Kasumi-1 (cell line): ENCODE measurements around the gene SEMA3C.

Experiments
- DNase-seq, 2 experiments: peaks; one replicate each; lab custom pipeline; 2025; lab: John Stamatoyannopoulos, UW

The SEMA3C gene

DNA sequence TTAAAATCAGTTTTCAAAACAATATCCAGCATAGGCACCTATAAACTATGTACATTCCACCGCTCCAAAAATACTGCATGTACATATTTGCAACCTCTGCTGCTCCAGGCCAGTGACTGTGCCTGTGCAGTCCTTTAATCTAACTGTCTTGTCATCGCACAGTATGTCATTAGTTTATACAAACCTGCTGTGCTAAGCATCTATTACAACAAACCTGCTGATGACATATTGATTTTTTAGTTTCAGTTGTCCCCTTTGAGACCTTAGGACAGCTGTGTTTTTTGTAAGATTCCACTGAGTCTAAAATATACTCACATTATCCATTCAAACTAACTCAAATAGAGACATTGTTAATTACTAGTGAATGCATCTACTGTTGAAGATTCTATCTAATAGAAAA lies 33.1 kb downstream of the SEMA3C start:
- no peak for DNase-seq

DNA sequence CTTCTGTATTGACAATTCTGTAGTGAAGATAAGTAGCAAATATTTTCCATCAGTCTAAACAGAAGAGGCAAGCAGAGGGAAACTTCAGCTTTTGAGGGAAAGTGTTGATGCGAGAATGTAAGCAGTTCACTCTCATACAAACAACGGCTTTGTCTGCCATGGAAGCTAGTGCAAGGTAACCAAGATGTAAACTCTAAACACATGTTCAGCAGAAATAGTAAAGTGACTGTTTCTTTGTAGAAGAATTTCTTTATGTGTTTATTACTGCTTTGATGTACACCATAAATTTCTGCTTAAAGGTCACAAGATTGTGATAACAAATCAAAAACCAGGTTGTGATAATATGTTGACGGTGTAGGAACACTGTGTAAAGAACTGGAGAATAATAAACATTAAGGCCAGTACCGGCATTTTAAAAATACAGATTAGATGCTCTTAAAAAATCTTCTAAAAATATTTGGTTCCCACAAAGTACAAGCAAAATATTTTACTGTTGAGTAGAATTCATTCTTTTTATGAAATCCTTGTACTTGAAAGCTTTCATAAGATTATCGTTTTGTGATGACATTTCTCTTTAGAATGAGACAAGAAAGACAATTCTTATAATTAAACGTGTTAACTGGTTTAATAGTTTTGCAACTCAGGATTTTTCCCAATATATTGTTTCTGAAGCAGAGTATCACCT lies 34.2 kb downstream of the SEMA3C start:
- DNase-seq = no peak

DNA sequence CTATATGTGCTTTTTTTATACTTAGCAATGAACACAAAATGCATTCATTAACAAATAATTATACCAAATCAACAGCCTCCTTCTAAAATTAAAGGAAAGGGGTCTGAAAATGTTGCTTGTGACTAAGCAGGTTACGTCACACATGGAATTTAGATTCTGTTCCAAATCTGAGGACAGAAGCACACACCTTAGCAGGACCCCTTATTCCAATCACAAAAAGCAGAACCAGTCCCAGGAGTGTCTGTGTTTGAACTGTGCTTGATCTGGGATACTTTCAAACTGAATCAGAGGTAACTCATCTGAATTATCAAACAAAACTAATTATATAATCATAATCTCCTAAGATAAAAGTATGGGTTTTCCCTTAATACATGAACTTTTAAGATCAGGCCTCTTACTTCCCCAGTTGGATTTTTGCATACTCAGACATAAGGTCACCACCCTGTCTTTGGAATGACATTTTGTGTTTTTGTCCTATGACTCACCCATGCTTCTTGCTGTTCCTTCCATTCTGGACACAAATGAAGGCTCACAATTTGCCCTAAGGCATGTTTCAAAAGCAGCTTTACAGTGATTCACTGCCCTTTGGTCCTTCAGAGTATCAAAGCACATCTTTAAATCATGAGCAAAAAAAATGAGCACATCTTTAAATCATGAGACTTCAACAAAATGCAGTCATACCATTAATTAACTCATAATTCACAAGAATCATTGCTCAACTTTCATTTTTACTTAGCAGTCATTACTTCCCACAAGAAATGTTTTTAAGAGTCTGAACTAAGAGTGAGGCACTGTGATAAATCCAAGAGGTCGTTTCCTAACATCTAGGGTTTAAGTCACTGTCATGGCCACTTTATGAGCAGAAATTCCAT lies 35.5 kb downstream of the SEMA3C start:
- no peak for DNase-seq

DNA sequence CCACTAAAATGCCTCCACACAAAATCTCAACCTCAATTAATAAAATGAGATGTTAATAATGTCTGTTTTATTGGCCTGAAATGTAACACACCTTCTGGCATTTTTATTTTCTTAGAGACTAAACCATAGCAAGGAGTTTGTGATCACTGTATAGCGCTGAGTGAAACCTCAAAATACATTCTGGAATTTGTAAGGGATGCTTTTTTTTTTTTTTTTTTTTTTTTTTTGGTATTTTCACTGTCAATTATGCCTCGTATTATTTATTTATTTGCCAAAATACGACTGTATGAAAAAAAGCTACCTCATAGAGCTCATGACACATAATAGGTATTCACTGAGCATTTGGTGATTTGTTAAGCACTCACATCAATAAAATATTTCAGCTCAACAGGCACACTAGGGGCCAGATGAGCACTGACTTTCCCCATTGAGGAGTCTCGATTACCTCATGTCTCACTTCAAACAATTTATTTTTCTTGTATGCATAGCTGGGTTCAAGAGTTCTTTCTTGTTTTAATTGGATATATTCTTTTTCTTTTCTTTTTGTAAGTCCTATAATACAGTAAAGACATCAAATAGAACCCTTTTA lies 36.5 kb downstream of the SEMA3C start:
- DNase-seq = no peak

DNA sequence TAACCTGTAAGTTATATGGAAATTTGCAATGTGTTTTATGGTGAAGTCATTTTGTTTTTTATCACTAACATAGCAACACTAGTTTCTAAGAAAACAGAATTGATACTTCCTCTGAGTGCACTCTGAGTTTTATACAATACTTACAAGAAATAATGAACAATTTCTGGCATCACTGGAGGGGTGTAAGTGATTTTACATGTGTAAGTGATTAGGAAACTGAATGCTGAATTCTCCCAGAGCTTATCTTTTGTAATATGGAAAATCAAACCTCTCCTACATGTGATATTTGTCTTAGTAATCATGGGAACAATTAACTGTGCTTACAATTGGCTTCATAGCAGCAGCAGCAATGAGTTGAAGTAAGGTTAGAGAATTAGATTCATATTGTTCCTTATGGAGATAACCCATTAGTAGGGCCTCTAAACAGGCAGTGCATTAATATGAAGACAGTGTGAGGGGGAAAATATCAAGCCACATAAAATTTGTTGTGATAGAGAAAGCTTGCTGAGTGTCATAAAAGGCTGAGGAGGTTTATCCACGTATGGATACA lies 37.4 kb downstream of the SEMA3C start:
- DNase-seq = no peak

DNA sequence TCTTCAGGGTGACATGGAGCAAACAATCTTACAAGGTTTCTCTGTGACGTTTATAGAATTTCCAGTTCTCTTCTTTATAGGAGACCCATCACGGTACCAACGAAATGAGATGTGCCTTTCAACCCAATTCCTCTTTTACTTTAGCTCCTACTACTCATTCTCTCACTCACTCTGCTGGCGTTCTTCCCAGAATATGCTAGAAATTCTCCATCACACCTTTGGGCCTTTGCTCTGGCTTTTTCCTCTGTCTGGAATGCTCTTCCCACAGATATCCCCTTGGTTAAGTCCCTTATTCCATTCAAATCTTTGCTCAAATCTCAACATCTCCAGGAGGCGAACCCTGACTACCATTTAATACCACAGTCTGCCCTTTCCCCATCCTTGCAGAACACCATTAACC lies 39.0 kb downstream of the SEMA3C start:
- no peak for DNase-seq

DNA sequence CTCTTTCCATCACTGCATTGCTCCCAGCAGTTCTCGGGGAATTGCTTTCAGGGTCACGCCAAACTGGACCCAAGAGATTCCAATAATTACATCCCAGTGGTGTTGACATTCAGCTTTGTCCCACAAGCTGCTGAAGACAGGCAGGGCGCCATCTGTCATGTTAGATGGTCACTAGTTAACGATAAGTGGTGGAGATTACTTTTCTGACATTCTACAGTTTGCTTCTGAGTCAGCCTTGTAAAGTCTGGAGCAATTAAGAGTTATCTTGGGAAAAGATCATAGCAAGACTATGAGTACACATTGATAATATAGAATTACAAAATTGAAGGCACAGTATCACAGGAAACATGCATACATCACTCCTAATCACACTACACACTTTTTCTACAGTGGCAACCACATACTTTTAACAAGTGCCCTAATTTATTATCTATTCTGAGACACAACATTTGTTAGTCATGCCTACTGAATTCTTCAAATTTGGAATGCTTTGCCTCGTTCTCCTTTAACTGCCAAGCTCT lies 41.9 kb downstream of the SEMA3C start:
- DNase-seq = no peak

DNA sequence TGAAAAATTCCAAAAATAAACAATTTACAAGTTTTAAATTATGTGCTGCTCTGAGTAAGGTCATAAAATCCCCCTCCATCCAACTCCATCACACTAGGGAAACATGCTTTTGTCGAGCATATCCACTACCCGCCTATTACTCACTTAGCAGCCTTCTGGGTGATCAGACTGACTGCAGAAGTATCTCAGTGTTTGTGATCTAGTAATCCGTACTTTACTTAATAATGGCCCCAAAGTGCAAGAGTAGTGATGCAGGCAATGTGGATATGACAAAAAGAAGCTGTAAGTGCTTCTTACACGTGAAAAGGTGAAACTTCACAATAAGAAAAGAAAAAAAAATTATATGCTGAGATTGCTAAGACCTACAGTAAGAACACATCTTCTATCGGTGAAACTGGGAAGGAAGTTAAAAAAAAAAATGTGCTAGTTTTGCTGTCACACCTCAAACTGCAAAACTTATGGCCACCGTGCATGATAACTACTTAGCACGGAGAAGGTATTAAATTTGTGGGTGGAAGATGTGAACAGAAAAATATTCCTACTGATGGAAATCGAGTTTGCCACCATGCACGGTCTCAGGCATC lies 43.2 kb downstream of the SEMA3C start:
- DNase-seq = no peak

DNA sequence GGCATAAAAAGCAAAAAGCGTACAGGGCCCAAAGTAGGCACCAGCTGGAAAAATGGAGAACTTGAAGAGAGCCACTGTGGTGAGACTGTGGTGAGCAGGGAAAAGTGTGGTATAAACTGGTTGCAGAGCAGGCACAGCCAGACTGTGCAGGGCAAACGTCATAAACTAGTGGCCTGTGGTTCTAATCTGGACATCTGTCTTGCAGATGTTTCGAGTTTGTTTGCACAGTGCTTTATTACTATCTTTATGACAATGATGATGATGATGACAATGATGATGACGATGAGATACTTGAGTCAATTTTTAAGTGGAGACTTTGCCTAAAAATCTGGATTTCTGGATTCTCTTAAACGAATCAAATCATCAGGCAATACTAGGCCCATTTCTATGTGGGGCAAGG lies 45.7 kb downstream of the SEMA3C start:
- DNase-seq = no peak

DNA sequence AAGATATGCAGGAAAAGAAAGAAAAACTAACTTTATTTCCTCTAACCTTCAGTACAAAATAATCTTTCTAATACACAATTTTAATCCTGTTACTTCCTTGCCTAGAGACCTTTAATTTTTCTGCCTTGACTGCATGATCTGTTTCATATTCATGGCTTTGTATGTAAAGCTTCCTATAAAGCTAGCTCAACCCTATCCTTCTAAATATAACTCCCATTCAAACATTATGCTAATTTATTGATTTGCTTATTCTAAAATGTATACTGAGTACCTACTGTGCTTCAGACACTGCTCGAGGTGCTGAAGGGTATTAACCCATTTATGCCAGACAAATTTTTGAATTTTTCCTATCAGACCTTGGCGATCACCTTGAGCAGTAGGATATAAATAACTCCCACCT lies 47.6 kb downstream of the SEMA3C start:
- no peak for DNase-seq

DNA sequence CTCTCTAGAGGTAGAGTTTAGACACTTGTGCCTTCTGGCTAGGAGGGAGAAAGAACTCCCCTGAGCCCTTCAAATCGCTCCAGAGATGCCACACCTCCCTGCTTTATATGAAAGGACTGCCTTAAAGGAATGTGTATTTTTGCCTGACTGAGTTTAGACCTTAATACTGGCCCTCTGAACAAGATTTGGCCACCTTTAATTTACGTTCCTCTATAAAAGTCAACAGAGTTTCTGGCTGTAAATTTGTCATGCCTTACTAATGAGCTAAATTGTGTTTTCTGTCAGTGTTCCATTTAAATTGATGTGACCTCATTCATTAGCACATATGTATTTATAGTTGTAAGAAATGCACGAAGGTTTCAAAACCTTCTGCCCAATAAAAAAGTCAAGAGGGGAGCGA lies 48.0 kb downstream of the SEMA3C start:
- no peak for DNase-seq

DNA sequence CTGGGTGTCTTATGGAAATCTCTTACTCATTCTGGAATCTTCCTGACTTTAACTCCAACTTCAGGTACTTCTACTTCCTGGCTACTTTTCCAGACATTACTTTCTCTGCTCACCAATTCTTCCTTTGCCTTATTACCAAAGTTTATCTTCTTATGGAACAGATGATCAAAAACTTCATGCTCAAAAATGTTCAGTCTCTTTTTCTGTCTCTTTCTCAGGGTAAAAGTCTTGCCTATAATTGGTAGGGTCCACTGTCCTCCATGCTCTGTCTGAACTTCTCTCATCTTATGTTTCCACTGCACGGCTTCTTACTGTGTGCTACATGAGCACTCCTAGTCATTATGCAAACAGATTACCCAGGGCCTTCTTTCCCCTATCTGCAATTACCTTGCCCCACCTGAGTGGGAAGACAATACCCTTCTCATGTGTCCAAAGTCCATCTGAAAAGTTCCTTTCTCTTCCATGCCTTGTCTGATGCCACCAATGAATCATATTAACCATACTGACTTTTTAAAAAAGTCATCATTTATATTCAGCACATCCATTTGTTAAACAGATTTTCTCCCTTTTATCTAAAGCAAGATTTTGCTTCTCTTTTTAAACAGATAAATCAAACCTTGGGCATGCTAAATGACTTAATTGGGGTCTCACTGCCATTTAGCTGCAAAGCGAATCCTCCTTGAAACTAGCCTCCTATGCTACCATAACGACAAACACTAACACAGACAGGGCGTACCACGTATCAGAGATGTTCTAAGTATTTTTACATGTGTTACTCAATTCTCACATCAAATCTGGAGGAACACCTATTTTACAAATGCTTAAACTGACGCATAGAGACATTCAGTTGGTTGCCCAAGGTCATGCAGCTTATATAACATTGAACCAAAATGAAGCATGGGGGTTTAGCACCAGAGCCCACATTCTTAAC lies 48.8 kb downstream of the SEMA3C start:
- DNase-seq = no peak

DNA sequence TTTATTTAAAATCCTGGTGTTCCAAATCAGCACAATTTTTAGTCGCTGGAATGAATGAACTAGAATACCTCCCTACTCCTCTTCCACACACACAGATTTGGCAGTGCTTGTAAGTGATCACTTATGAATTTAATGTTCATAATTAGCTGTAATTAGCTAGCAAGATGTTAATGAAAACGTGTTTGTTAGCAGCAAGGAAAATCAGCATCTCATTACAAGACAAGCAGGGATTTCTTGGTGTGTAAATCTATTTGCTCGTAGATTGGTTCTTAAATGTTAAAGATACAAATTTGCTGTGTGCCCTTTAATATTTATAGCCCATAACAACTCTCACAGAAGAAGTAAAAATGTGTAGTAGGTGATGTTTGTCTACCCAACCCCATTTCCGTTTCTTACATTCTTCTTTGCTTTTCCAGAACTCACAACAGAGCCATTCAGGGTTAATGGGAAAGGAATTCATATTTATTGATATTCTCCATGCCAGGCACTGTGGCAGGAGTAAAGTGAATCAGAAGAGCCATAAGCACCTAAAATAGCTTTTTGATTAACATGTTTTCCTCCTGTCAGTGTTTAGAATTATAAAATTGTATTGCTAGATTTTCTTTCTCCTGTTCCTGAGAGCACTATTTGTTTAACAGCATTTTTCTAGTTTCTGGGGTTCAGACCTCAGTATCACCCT lies 49.6 kb downstream of the SEMA3C start:
- DNase-seq = no peak

DNA sequence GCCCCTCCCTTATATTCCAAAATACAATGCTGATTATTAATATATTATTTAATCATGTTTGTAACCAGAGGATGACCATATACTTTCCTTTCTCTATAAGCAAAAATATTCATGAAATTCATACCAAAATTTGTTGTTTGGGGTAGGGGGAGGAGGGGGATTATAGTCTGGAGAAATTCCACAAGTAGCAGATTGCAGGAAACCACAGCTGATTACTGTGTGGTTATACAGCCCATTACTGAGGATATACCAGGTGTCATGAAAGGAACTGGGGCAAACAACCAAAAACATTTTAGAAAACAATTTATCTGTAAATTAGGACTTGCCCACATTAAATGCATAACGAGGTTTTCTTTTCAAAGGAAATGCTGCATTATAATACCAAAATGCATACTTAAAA lies 50.3 kb downstream of the SEMA3C start:
- no peak for DNase-seq

DNA sequence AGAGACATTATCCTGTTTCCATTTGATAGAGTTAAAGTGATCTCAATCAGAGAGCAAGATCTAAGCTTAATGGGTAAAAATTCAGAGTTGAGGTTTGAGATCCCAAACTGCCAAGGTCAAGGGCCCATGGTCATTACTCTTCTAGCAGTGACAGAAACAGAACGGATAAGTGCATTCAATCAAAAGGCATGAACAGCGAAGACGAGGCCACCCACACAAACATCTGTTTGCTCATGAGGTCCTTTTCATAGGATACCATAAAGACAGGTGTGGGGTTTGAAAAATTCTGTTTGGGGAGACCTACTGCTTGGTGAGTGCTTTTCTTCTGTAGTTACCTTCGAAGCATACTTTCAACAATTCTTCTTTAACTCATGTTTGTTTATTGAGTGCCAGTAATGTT lies 58.3 kb downstream of the SEMA3C start:
- no peak for DNase-seq

DNA sequence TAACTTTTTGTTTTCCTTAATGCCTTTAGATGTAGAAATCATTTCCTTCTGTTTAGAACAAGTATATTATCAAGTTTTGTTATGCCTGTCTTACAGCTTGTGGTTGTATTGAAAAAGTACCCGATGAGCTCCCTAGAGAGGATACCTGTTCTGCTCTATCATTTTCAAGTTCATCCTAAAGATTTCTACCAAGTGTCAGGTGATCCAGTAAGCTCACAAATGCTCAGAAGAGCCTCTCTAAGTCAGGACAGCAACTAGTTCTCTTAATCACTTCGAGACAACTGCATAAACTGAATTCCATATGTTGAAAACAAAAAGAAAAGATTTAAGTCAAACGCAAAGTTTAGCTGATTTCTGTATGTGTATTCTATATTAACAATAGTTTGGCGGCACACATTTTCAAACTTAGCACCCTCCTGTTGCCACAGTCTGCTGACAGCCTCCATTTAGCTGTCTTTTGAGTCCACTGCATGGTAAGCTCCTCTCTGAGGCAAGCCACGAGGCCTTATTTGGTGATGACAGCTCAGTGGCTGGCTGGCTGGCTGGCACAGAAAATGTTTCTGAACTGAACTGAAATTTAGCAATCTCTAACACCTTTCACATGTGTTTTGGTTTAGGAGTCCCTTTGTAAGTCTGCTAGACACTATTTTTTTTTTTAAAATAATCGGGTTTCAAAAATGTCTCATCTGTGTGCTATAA lies 59.4 kb downstream of the SEMA3C start:
- DNase-seq = no peak

DNA sequence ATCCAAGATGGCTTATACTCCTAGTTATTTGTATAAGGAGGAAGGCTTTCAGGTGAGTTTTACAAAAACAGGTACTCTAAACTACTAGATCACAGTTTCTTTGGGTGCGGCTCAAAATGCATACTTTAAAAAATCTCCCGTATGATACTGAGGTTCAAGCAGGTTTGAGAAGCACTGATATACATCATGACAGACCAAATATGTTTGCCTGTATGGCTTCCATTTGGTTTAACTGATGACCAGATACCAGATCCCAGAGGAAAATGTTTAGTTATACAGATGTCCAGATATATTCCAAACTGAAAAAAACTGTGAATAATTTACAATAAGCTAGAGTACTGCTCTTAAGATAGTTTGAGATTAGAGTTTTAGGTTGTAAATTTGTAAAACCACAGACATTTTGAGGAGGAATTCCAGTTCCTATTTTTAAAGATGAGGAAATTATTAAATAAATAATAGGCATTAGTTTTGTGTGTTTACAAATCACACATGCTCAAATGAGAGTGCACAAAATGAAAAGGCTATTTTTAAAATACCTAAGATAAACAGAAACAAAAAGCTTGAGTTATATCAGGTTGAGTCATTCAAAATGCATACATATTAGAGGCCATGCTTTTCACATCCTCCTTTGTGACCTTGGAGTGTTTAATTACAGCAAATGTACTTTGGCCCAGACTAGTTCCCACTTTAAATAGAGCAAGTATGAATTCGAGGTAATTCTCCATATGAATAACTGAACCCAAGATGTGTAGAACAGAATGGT lies 60.5 kb downstream of the SEMA3C start:
- no peak for DNase-seq

DNA sequence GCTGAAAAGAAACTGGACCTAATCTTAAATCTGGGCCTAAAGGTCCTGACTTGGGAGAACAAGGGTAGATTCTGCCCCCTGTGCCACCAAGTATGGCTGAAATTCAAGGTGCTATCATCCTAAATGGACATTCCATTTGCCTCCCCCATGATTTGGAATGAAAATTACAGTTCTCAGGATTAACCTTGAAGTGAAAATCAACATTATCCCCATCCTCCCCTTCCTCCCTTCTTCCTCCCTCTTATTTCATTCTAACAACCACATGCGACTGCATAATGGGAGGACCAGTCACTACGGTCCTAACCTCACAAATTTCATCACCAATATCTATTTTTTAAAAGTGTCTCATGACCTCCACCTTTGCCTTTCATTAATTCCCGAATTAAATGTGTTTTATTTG lies 62.1 kb downstream of the SEMA3C start:
- no peak for DNase-seq

DNA sequence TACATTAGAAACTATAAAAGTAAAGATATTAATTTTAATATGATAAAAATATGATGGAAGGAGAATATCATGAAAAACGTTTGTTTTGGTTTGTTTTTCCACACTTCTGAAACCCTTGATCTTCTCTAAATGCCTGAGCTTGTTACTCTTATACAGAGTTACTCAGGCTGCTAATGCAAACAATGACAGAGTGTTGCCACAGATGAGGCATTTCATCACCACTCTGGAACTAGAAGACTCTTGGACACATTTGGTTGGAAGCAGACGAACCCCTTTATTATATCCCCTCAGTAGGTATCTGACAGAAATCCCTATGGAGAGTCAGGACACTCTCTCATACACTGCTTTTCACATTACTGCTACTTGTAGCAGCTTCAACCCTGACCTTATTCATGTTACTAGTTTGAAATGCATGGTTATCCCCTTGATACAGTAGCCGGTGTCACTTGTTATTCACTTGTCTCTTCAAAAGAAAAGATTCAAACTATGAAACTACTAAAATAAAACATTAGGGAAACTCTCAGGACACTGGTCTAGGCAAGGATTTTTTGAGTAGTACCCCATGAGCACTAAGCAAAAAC lies 66.9 kb downstream of the SEMA3C start:
- DNase-seq = no peak
